ENCODE data around the gene HMGN4. TPM values are rescaled to one million over a fixed set of nuclear protein-coding genes. Genes with fewer than 3 reads are reported as not detected.

HMGN4 gene
- total and polyA plus RNA-seq, 9 of the 15 experiments (the other 6 are each of a cell fraction or from before 2014, with no cell fraction given) = 35.4 to 134 (median 94.1) TPM

- TF ChIP-seq RBM14 (IDR thresholded peaks at IDR 0.05; ENCODE audit: borderline replicate concordance, insufficient read depth, low read depth, low read length) = no peak
- no peak for TF ChIP-seq ZBTB49 (CRISPR knock-in tag; IDR thresholded peaks at IDR 0.05; ENCODE audit: borderline replicate concordance)
- TF ChIP-seq GTF2F1 (IDR thresholded peaks at IDR 0.05; ENCODE audit: low read depth, low read length) = 0 out of 2 replicates have a peak, but pooled peaks have one; percentile 57
- peak; percentile 40; the same call in 1 of the 2 replicates for TF ChIP-seq SIN3B (IDR thresholded peaks at IDR 0.05; ENCODE audit: low read depth)
- TF ChIP-seq SP1 (CRISPR knock-in tag; IDR thresholded peaks at IDR 0.05) = peak; percentile 76
- TF ChIP-seq CSDE1 (IDR thresholded peaks at IDR 0.05) = peak in 1 of 2 experiments; percentile 87; a peak in 2 of 4 replicates
- TF ChIP-seq BDP1 (IDR thresholded peaks at IDR 0.05; ENCODE audit: insufficient read depth, insufficient read length) = peak; percentile 99
- no peak for TF ChIP-seq STAT5B (CRISPR knock-in tag; IDR thresholded peaks at IDR 0.05)
- TF ChIP-seq EP300 (IDR thresholded peaks at IDR 0.05; ENCODE audit: low read length) = peak; percentile 76
- no peak for TF ChIP-seq ZNF57 (CRISPR knock-in tag; IDR thresholded peaks at IDR 0.05)
- peak; percentile 78 for TF ChIP-seq POLR3G (IDR thresholded peaks at IDR 0.05; ENCODE audit: extremely low read depth, insufficient read length, insufficient replicate concordance)
- TF ChIP-seq CCNT2 (IDR thresholded peaks at IDR 0.05; ENCODE audit: borderline replicate concordance, extremely low read depth, insufficient read length, low read depth, low read length) = no peak
- TF ChIP-seq ZNF785 (CRISPR knock-in tag; IDR thresholded peaks at IDR 0.05) = no peak
- TF ChIP-seq ZNF280B (CRISPR knock-in tag; IDR thresholded peaks at IDR 0.05) = no peak
- TF ChIP-seq ZNF140 (CRISPR knock-in tag; IDR thresholded peaks at IDR 0.05) = no peak
- no peak for TF ChIP-seq MECOM (CRISPR knock-in tag; IDR thresholded peaks at IDR 0.05)
- TF ChIP-seq ILF3 (IDR thresholded peaks at IDR 0.05; ENCODE audit: borderline replicate concordance) = no peak
- TF ChIP-seq ELF4 (CRISPR knock-in tag; IDR thresholded peaks at IDR 0.05) = no peak
- TF ChIP-seq PHB (CRISPR knock-in tag; IDR thresholded peaks at IDR 0.05) = no peak
- TF ChIP-seq MTA3 (IDR thresholded peaks at IDR 0.05; ENCODE audit: borderline replicate concordance) = no peak; the same call in 1 of the 2 replicates
- 0 out of 2 replicates have a peak, but pooled peaks have one; percentile 17 for TF ChIP-seq SMARCA4 (IDR thresholded peaks at IDR 0.05)
- peak; percentile 26 for TF ChIP-seq DACH1 (IDR thresholded peaks at IDR 0.05; ENCODE audit: partially characterized antibody)
- TF ChIP-seq ARID3B (CRISPR knock-in tag; IDR thresholded peaks at IDR 0.05; ENCODE audit: borderline replicate concordance) = no peak
Observed at GRCh38 chr6:26568601-26569432, 30.7 kb downstream of the HMGN4 start (continued).

Data from K562 (cell line).